ENCODE results near the gene EMC8. TPM values are rescaled to one million over a fixed set of nuclear protein-coding genes. Genes with fewer than 3 reads are reported as not detected.

The EMC8 gene
- total and polyA plus RNA-seq, 2 experiments from 2014 or later = 42.8 to 54.8 TPM

DNA sequence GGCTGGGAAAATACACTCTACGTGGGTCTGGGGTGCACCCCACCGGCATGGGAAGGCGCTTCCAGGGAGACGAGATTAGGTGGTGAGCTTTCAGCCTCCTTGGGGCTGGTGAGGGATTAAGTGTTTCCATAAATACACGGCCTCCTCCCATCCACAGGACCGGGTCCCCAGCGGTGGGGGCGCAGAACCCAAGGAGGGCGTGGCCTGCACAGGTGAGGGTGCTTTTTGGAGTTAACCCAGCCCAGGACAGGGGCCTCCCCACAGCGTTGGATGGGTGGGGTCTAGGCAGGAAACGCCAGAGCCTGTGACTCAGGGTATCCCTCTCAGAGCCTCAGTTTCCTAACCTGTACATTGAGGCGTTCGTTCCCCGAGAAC, 49.6 kb downstream of the EMC8 start:
- Histone ChIP-seq H3K27me3 (no peaks in the 10 kb centered on the region), H3K4me3 (peak overlapping the region; percentile 51), H3K9me3 (ENCODE audit: low read depth) (no peaks in the 10 kb centered on the region), H3K36me3 (no peaks in the 10 kb centered on the region), H3K27ac (no peak overlapping the region), H3K4me1 (ENCODE audit: low read depth) (peaks cover 22% of the 10 kb centered on the region)
- TF ChIP-seq CTCF (IDR thresholded peaks at IDR 0.05; ENCODE audit: low read depth, low read length) = no peak
- DNase-seq (ENCODE audit: low read depth in 1 of 2, low spot score in 1 of 2) = peak in 1 of 2 donors; percentile 41

GRCh38 chr16:85746460-85747215, 52.7 kb downstream of the EMC8 start:
- no peak for TF ChIP-seq CTCF (IDR thresholded peaks at IDR 0.05; ENCODE audit: low read depth, low read length)
- DNase-seq (ENCODE audit: low read depth in 1 of 2, low spot score in 1 of 2) = no peak
- H3K27ac ChIP-seq = no peak overlapping the region

GRCh38 chr16:85738923-85739715, 60.2 kb downstream of the EMC8 start:
- Histone ChIP-seq H3K27ac (no peak overlapping the region), H3K4me3 (no peak overlapping the region), H3K36me3 (no peaks in the 10 kb centered on the region), H3K27me3 (no peaks in the 10 kb centered on the region), H3K4me1 (ENCODE audit: low read depth) (no peaks in the 10 kb centered on the region), H3K9me3 (ENCODE audit: low read depth) (no peaks in the 10 kb centered on the region)
- DNase-seq (ENCODE audit: low read depth in 1 of 2, low spot score in 1 of 2) = no peak
- no peak for TF ChIP-seq CTCF (IDR thresholded peaks at IDR 0.05; ENCODE audit: low read depth, low read length)

More at GRCh38 chr16:85746460-85747215, 52.7 kb downstream of the EMC8 start:
- Histone ChIP-seq H3K27me3 (no peaks in the 10 kb centered on the region), H3K4me1 (ENCODE audit: low read depth) (peaks cover 9% of the 10 kb centered on the region), H3K9me3 (ENCODE audit: low read depth) (no peaks in the 10 kb centered on the region), H3K4me3 (no peak overlapping the region), H3K36me3 (no peaks in the 10 kb centered on the region)

DNA sequence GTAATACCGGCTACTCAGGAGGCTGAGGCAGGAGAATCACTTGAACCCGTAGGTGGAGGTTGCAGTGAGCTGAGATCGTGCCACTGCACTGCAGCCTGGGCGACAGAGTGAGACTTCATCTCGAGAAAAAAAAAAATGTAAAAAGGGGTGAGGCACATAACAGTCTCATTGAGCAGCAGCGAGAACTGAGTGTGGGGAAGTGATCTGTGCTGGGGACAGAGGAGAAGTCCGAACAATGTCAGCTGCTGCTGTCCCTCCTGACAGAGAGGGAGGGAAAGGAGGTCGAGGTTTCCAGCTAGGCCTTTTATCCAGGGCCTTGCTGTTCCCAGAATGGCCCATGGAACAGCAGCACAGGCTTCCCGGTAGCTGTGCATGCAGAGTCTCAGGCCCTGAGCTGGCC, 62.4 kb downstream of the EMC8 start:
- Histone ChIP-seq H3K4me1 (ENCODE audit: low read depth) (no peaks in the 10 kb centered on the region), H3K27ac (no peak overlapping the region), H3K9me3 (ENCODE audit: low read depth) (no peaks in the 10 kb centered on the region), H3K4me3 (no peak overlapping the region), H3K27me3 (no peaks in the 10 kb centered on the region), H3K36me3 (no peaks in the 10 kb centered on the region)
- DNase-seq (ENCODE audit: low read depth in 1 of 2, low spot score in 1 of 2) = no peak
- TF ChIP-seq CTCF (IDR thresholded peaks at IDR 0.05; ENCODE audit: low read depth, low read length) = no peak

DNA sequence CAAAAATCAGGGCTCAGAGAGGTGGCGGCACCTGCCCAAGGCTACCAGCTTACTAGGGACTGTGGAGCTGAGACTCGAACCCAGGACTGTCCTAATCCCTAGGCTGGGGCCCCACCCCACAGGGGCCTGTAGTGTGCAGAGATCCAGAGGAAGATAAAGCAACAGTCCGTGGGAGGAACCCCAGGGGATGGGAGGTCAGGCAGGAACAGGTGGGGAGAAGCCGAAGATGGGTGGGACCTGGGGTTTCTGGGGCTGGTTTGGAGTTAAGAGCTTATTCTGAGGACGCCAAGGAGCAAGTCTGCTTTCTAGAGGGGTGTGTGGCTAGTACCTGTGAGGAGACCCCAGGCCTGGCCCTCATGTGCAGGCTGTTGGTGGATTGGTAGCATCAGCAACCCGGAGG, 63.4 kb downstream of the EMC8 start:
- Histone ChIP-seq H3K27me3 (no peaks in the 10 kb centered on the region), H3K4me1 (ENCODE audit: low read depth) (no peaks in the 10 kb centered on the region), H3K4me3 (no peak overlapping the region), H3K27ac (no peak overlapping the region), H3K36me3 (no peaks in the 10 kb centered on the region), H3K9me3 (ENCODE audit: low read depth) (no peaks in the 10 kb centered on the region)
- DNase-seq (ENCODE audit: low read depth in 1 of 2, low spot score in 1 of 2) = no peak
- no peak for TF ChIP-seq CTCF (IDR thresholded peaks at IDR 0.05; ENCODE audit: low read depth, low read length)
